ENCODE measurements around the gene AMDHD2.

Gene AMDHD2

GRCh38 chr16:2499890-2500429 is 20.2 kb upstream of the AMDHD2 start:
- peaks cover 5% of the 10 kb centered on the region for H3K36me3 ChIP-seq (ENCODE audit: control insufficient read depth, insufficient read depth, low read length)
- H3K4me1 ChIP-seq (ENCODE audit: control insufficient read depth, insufficient read depth, low read length, poor library complexity, severe bottlenecking), result peaks cover 5% of the 10 kb centered on the region
- H3K27me3 ChIP-seq (replicated peaks; ENCODE audit: control insufficient read depth, insufficient read depth, low read length, poor library complexity, severe bottlenecking), result no peaks in the 10 kb centered on the region
- H3K27ac ChIP-seq (ENCODE audit: insufficient read depth, low read length, poor library complexity, severe bottlenecking), result no peak overlapping the region
- H3K4me3 ChIP-seq (ENCODE audit: insufficient read depth, low read depth, low read length, poor library complexity, severe bottlenecking), result no peak overlapping the region
- no peaks in the 10 kb centered on the region for H3K9me3 ChIP-seq (ENCODE audit: control insufficient read depth, low read length)
- DNase-seq, result no peak

DNA sequence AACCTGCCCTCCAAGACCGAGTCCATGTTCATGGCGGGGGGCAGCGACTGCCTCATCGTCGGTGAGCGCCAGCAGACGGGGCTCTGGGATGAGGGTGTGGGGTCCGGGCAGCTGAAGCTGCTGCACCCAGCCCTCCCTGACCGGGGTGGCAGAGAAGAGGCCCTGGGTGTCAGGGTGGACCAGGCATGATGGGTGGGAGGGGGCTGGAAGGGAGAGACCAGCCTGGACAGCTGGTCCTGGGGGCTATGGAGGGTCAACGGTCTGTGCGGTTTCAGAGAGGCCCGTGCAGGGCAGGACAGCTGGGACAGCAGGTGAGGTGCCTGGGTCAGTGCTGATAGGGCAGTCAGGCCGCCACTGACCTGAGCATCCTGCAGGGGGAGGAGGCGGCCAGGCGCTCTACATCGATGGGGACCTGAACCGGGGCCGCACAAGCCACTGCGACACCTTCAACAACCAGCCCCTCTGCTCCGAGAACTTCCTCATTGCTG is 19.7 kb upstream of the AMDHD2 start:
- H3K4me3 ChIP-seq (ENCODE audit: insufficient read depth, low read depth, low read length, poor library complexity, severe bottlenecking), result no peak overlapping the region
- H3K4me1 ChIP-seq (ENCODE audit: control insufficient read depth, insufficient read depth, low read length, poor library complexity, severe bottlenecking), result peaks cover 5% of the 10 kb centered on the region
- H3K27ac ChIP-seq (ENCODE audit: insufficient read depth, low read length, poor library complexity, severe bottlenecking), result no peak overlapping the region
- H3K36me3 ChIP-seq (ENCODE audit: control insufficient read depth, insufficient read depth, low read length), result peaks cover 5% of the 10 kb centered on the region
- H3K27me3 ChIP-seq (replicated peaks; ENCODE audit: control insufficient read depth, insufficient read depth, low read length, poor library complexity, severe bottlenecking), result no peaks in the 10 kb centered on the region
- H3K9me3 ChIP-seq (ENCODE audit: control insufficient read depth, low read length), result no peaks in the 10 kb centered on the region
- no peak for DNase-seq

DNA sequence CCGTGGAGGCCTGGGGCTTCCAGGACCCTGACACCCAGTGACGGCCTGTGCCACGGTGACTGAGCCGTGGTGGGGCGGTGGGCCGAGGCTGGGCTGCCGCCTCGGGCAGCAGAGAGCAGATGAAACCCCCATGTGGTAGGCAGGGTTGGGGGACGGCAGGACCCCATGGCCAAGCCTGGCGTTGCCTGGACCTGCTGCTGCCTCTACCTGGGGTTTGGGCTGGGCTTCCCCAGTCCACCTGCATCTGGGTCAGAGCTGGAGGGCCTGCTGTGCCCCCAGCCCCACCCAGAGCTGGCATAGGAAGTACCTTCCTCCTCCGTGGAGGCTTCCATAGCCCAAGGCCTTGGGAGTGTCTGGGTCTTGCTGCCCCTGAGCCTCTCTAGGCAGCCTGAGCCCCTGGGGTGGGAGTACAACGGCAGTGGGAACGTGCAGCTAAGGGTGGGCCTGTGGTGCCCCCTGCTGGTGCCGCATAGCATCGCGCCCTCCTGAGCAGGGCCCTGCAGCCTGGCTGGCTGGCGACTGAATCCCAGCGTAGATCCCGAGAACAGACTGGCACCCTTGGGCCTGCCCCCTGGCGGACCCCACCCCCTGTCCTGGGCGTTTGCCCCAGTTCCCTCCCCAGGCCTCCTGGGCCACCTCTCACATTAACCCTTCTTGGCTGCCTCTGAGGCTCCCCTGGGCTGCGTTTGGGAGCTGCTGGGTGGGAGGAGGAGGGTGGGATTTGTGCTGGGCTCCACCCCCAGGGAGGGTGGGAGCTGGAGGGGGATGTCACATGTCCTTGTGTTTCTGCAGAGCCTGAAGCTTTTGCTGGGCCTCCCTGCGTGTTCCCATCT is 19.0 kb upstream of the AMDHD2 start:
- peak; percentile 55 to 69 (median 58) for DNase-seq
- H3K4me3 ChIP-seq (ENCODE audit: insufficient read depth, low read depth, low read length, poor library complexity, severe bottlenecking), result no peak overlapping the region
- H3K4me1 ChIP-seq (ENCODE audit: control insufficient read depth, insufficient read depth, low read length, poor library complexity, severe bottlenecking), result peaks cover 5% of the 10 kb centered on the region
- no peaks in the 10 kb centered on the region for H3K9me3 ChIP-seq (ENCODE audit: control insufficient read depth, low read length)
- H3K36me3 ChIP-seq (ENCODE audit: control insufficient read depth, insufficient read depth, low read length), result peaks cover 5% of the 10 kb centered on the region
- H3K27me3 ChIP-seq (replicated peaks; ENCODE audit: control insufficient read depth, insufficient read depth, low read length, poor library complexity, severe bottlenecking), result no peaks in the 10 kb centered on the region
- H3K27ac ChIP-seq (ENCODE audit: insufficient read depth, low read length, poor library complexity, severe bottlenecking), result no peak overlapping the region

- peaks cover 5% of the 10 kb centered on the region for H3K4me1 ChIP-seq (ENCODE audit: control insufficient read depth, insufficient read depth, low read length, poor library complexity, severe bottlenecking)
- H3K9me3 ChIP-seq (ENCODE audit: control insufficient read depth, low read length), result no peaks in the 10 kb centered on the region
- no peaks in the 10 kb centered on the region for H3K36me3 ChIP-seq (ENCODE audit: control insufficient read depth, insufficient read depth, low read length)
- no peak for DNase-seq
- no peaks in the 10 kb centered on the region for H3K27me3 ChIP-seq (replicated peaks; ENCODE audit: control insufficient read depth, insufficient read depth, low read length, poor library complexity, severe bottlenecking)
- H3K4me3 ChIP-seq (ENCODE audit: insufficient read depth, low read depth, low read length, poor library complexity, severe bottlenecking), result no peak overlapping the region
- no peak overlapping the region for H3K27ac ChIP-seq (ENCODE audit: insufficient read depth, low read length, poor library complexity, severe bottlenecking)
These were observed 17.9 kb upstream of the AMDHD2 start for GRCh38 chr16:2501946-2502895.

DNA sequence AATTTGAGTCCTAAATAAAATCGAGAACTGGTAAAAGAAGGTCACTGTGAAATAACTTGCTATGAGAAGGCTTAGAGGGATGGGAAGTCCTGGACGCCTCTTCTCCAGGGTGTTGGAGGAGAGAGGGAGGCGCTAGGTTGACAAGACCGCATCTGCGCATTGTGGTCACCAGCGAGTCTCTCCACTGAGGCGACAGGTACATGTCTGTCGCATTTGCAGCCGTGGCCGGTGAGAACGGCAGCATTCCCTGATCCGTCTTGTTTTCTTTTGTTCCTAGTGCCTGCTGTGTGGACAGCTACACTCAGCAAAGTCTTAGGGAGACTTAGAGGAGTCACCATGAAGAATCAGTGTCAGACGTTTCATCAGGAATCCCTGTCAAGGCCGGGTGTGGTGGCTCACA is 14.5 kb upstream of the AMDHD2 start:
- Histone ChIP-seq H3K4me1 (ENCODE audit: control insufficient read depth, insufficient read depth, low read length, poor library complexity, severe bottlenecking) (peaks cover 5% of the 10 kb centered on the region), H3K9me3 (ENCODE audit: control insufficient read depth, low read length) (no peaks in the 10 kb centered on the region), H3K27me3 (replicated peaks; ENCODE audit: control insufficient read depth, insufficient read depth, low read length, poor library complexity, severe bottlenecking) (no peaks in the 10 kb centered on the region), H3K4me3 (ENCODE audit: insufficient read depth, low read depth, low read length, poor library complexity, severe bottlenecking) (no peak overlapping the region), H3K27ac (ENCODE audit: insufficient read depth, low read length, poor library complexity, severe bottlenecking) (no peak overlapping the region), H3K36me3 (ENCODE audit: control insufficient read depth, insufficient read depth, low read length) (no peaks in the 10 kb centered on the region)
- no peak for DNase-seq

- H3K4me1 ChIP-seq (ENCODE audit: control insufficient read depth, insufficient read depth, low read length, poor library complexity, severe bottlenecking), result no peaks in the 10 kb centered on the region
These were observed 13.0 kb upstream of the AMDHD2 start for GRCh38 chr16:2507052-2507659.

GRCh38 chr16:2507665-2508064 is 12.5 kb upstream of the AMDHD2 start:
- Histone ChIP-seq H3K27ac (ENCODE audit: insufficient read depth, low read length, poor library complexity, severe bottlenecking) (no peak overlapping the region), H3K4me3 (ENCODE audit: insufficient read depth, low read depth, low read length, poor library complexity, severe bottlenecking) (no peak overlapping the region)

More at GRCh38 chr16:2507052-2507659, 13.0 kb upstream of the AMDHD2 start:
- H3K4me3 ChIP-seq (ENCODE audit: insufficient read depth, low read depth, low read length, poor library complexity, severe bottlenecking), result no peak overlapping the region
- no peaks in the 10 kb centered on the region for H3K27me3 ChIP-seq (replicated peaks; ENCODE audit: control insufficient read depth, insufficient read depth, low read length, poor library complexity, severe bottlenecking)
- DNase-seq, result no peak
- H3K36me3 ChIP-seq (ENCODE audit: control insufficient read depth, insufficient read depth, low read length), result no peaks in the 10 kb centered on the region
- H3K9me3 ChIP-seq (ENCODE audit: control insufficient read depth, low read length), result no peaks in the 10 kb centered on the region
- no peak overlapping the region for H3K27ac ChIP-seq (ENCODE audit: insufficient read depth, low read length, poor library complexity, severe bottlenecking)

GRCh38 chr16:2508722-2509400 is 11.3 kb upstream of the AMDHD2 start:
- Histone ChIP-seq H3K27ac (ENCODE audit: insufficient read depth, low read length, poor library complexity, severe bottlenecking) (no peak overlapping the region), H3K4me3 (ENCODE audit: insufficient read depth, low read depth, low read length, poor library complexity, severe bottlenecking) (no peak overlapping the region), H3K4me1 (ENCODE audit: control insufficient read depth, insufficient read depth, low read length, poor library complexity, severe bottlenecking) (peaks cover 5% of the 10 kb centered on the region), H3K9me3 (ENCODE audit: control insufficient read depth, low read length) (no peaks in the 10 kb centered on the region), H3K27me3 (replicated peaks; ENCODE audit: control insufficient read depth, insufficient read depth, low read length, poor library complexity, severe bottlenecking) (no peaks in the 10 kb centered on the region), H3K36me3 (ENCODE audit: control insufficient read depth, insufficient read depth, low read length) (no peaks in the 10 kb centered on the region)
- DNase-seq, result no peak

More at GRCh38 chr16:2507665-2508064, 12.5 kb upstream of the AMDHD2 start:
- Histone ChIP-seq H3K9me3 (ENCODE audit: control insufficient read depth, low read length) (no peaks in the 10 kb centered on the region), H3K4me1 (ENCODE audit: control insufficient read depth, insufficient read depth, low read length, poor library complexity, severe bottlenecking) (no peaks in the 10 kb centered on the region), H3K36me3 (ENCODE audit: control insufficient read depth, insufficient read depth, low read length) (no peaks in the 10 kb centered on the region), H3K27me3 (replicated peaks; ENCODE audit: control insufficient read depth, insufficient read depth, low read length, poor library complexity, severe bottlenecking) (no peaks in the 10 kb centered on the region)
- DNase-seq, result no peak

GRCh38 chr16:2511128-2511800 is 8.9 kb upstream of the AMDHD2 start:
- no peaks in the 10 kb centered on the region for H3K36me3 ChIP-seq (ENCODE audit: control insufficient read depth, insufficient read depth, low read length)
- peaks cover 20% of the 10 kb centered on the region for H3K4me1 ChIP-seq (ENCODE audit: control insufficient read depth, insufficient read depth, low read length, poor library complexity, severe bottlenecking)
- no peak for DNase-seq

More at GRCh38 chr16:2511128-2511800, 8.9 kb upstream of the AMDHD2 start:
- Histone ChIP-seq H3K27me3 (replicated peaks; ENCODE audit: control insufficient read depth, insufficient read depth, low read length, poor library complexity, severe bottlenecking) (no peaks in the 10 kb centered on the region), H3K9me3 (ENCODE audit: control insufficient read depth, low read length) (no peaks in the 10 kb centered on the region), H3K27ac (ENCODE audit: insufficient read depth, low read length, poor library complexity, severe bottlenecking) (no peak overlapping the region), H3K4me3 (ENCODE audit: insufficient read depth, low read depth, low read length, poor library complexity, severe bottlenecking) (no peak overlapping the region)
